Measurements from ENCODE around the gene COPE.
A peak's percentile ranks its signal among the peaks of the same experiment; 100 is the strongest.

The COPE gene

GRCh38 chr19:18943465-18943864 lies 24.3 kb upstream of the COPE start:
- no peak for DNase-seq
- Histone ChIP-seq H3K4me3 (ENCODE audit: low read depth, low read length) (no peak overlapping the region), H3K36me3 (replicated peaks) (no peaks in the 10 kb centered on the region), H3K27me3 (replicated peaks) (no peaks in the 10 kb centered on the region), H3K27ac (no peak overlapping the region)
- in situ Hi-C loops (cut with HindIII; ENCODE audit: low pct_ligation_motif_present, low sequenced_read_pairs): no loop called here
- TF ChIP-seq CTCF (IDR thresholded peaks at IDR 0.05; ENCODE audit: low read depth, low read length, missing control alignments): no peak

- DNase-seq: no peak
- in situ Hi-C loops (cut with HindIII; ENCODE audit: low pct_ligation_motif_present, low sequenced_read_pairs): no loop called here
- H3K27me3 ChIP-seq (replicated peaks): no peaks in the 10 kb centered on the region
- no peak overlapping the region for H3K27ac ChIP-seq
- H3K4me3 ChIP-seq (ENCODE audit: low read depth, low read length): no peak overlapping the region
- no peak for TF ChIP-seq CTCF (IDR thresholded peaks at IDR 0.05; ENCODE audit: low read depth, low read length, missing control alignments)
- no peaks in the 10 kb centered on the region for H3K36me3 ChIP-seq (replicated peaks)
Observed at GRCh38 chr19:18942692-18943091, 23.5 kb upstream of the COPE start.

GRCh38 chr19:18941628-18942354 lies 22.6 kb upstream of the COPE start:
- in situ Hi-C loops (cut with HindIII; ENCODE audit: low pct_ligation_motif_present, low sequenced_read_pairs): no loop called here
- H3K36me3 ChIP-seq (replicated peaks): no peaks in the 10 kb centered on the region
- no peak for DNase-seq
- no peak overlapping the region for H3K27ac ChIP-seq
- H3K4me3 ChIP-seq (ENCODE audit: low read depth, low read length): peak overlapping the region; percentile 32
- TF ChIP-seq CTCF (IDR thresholded peaks at IDR 0.05; ENCODE audit: low read depth, low read length, missing control alignments): no peak
- H3K27me3 ChIP-seq (replicated peaks): no peaks in the 10 kb centered on the region

GRCh38 chr19:18940769-18941627 lies 21.8 kb upstream of the COPE start, which contains the start of gene HOMER3:
Gene HOMER3, minus strand, starts transcription at chr19:18941217. Its CDS starts 2,235 bp downstream, at chr19:18938982.
- Histone ChIP-seq H3K4me3 (ENCODE audit: low read depth, low read length) (peak within 1 kb of the TSS; percentile 84), H3K36me3 (replicated peaks) (peaks cover 1% of the 10 kb centered on the region), H3K27me3 (replicated peaks) (no peaks in the 10 kb centered on the region), H3K27ac (peak within 1 kb of the TSS; percentile 19)
- peak; percentile 56 for TF ChIP-seq CTCF (IDR thresholded peaks at IDR 0.05; ENCODE audit: low read depth, low read length, missing control alignments)
- peak; percentile 29 for DNase-seq
- in situ Hi-C loops (cut with HindIII; ENCODE audit: low pct_ligation_motif_present, low sequenced_read_pairs): no loop called here

DNA sequence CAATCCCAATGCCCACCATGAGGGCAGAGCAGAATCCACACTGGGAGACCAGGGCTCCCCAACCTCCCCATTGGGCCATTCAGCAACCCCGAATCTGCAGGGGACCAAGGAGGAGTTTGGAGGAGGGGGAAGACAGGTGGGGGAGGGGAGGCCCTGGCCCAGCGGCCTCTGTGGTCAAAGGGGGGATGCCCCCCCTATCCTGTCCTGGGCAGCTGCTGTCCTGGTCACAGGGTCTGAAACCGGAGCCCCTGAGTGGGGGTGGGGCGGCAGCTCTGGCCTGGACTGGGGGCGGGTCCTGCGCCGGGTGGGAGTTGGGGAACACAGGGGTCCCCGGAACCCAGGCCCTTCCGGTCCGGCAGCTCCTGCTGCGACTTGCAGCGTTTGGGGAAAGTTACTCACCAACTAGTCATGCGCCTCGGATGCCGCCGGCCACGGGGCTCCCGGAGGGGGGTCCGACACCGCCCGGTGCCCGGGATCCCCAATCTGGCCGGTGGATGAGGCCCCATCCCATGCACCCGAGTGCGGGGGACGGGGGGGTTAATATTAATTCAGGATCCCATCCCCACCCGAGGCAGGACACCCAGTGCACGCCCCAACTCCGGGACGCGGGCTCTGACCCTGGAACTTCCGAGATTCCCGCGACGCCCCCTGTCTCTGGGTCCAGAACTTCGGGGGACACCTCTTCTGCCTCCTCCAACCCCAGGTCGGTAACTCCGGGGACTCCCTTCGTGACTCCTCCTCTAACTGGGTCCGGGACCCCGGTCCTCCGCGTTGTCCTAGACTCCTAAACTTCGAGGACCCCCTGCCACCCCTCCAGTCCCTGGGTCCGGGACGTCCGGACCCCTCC lies 21.0 kb upstream of the COPE start:
- peak; percentile 17 for TF ChIP-seq CTCF (IDR thresholded peaks at IDR 0.05; ENCODE audit: low read depth, low read length, missing control alignments)
- H3K36me3 ChIP-seq (replicated peaks): peaks cover 8% of the 10 kb centered on the region

More for the DNA sequence above, 21.0 kb upstream of the COPE start:
- in situ Hi-C loops (cut with HindIII; ENCODE audit: low pct_ligation_motif_present, low sequenced_read_pairs): no loop called here
- H3K27ac ChIP-seq: peak overlapping the region; percentile 19
- peak overlapping the region; percentile 84 for H3K4me3 ChIP-seq (ENCODE audit: low read depth, low read length)
- DNase-seq: no peak
- H3K27me3 ChIP-seq (replicated peaks): no peaks in the 10 kb centered on the region
